Adrenal gland (tissue), 5 donors: ENCODE measurements around the gene ZNRF1.

ENCODE experiments used
- CTCF ChIP-seq, 6 experiments: fragments of 450-650 bp in 4 of 6; fragments of 200-600 bp in 2 of 6; sonication (generic) in 1 of 6; IDR thresholded peaks; 1 replicate in 5 of 6; 2 replicates in 1 of 6; pipeline versions ENCODE4 v1.5.1 to v1.8.0; 2016 to 2021; ENCODE audit warnings: antibody characterized with exemption in 6 of 6, mild to moderate bottlenecking in 2 of 6, moderate library complexity in 1 of 6
- POLR2A ChIP-seq, 2 donors: fragments of 450-650 bp; IDR thresholded peaks; one replicate each; pipeline ENCODE4 v1.6.1; 2017; ENCODE audit warnings: antibody characterized with exemption in 2 of 2, mild to moderate bottlenecking in 2 of 2, moderate library complexity in 1 of 2
- donor health status: DM: no; HTN: no; CAD: no.

- no peak for TF ChIP-seq POLR2A (IDR thresholded peaks at IDR 0.05)
- no peak for TF ChIP-seq CTCF (IDR thresholded peaks at IDR 0.05)
These were observed 23.2 kb upstream of the ZNRF1 start for GRCh38 chr16:74975591-74975990.
